ENCODE measurements around the gene DYNC1I1.
A peak's percentile ranks its signal among the peaks of the same experiment; 100 is the strongest.
"Not testable (repeated sequence)": the region's sequence is repeated elsewhere in the genome, so short reads cannot be mapped to it uniquely, and the experiment has no call there.

Gene DYNC1I1

DNA sequence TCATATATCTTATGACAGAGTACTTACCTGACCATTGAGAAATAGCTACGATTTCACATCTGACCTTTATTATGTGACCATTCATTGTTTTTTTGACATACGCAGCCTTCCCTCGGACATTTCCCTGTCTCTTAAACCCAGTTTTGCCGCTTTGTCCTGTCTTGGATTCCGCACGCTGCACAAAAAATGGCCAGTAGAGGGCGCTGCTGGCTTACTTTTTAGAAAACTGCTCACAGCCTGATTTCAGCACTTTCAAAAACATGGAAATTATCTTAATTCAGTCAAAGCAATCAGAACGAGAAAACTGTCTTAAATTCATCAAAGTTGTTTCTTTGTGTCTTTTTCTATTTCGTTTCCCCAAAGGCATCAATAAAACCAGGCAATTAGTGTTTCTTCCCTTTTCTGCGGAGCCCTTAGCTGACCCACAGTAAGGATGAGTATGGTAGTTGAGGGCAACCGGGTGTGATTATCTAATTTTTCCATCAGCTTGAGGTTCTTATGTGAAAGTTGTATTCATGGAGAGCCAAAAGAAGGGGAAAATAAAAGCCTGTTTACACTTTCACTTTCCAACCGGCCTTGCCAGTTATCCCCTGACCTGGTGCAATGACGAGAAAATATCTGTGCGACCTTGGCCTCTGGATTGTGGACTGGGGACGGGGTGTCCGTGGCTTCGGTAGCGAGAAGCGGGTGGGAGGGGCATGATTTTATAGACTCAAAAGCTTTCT, 144.4 kb downstream of the DYNC1I1 start:
- peak; percentile 84 to 85 for DNase-seq

DNA sequence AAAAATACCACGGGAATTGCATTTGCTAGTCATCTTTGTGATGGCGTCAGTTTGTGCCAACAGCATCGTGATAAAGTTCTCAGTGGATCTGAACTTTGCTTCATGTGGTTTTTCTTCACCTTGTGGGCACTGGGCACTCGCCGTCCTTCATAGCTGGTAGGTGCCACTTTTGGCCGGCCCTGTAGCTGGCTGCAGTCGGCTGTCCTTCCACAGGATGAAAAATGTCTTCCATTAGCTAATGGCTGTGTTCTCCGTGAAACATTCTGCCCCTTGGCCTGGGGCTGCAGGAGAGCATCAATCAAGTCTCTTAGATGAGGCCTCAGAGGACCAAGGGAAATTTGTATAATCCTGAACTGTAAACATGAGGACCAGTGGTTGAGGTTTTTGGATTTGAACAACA, 145.3 kb downstream of the DYNC1I1 start:
- DNase-seq, result no peak

DNA sequence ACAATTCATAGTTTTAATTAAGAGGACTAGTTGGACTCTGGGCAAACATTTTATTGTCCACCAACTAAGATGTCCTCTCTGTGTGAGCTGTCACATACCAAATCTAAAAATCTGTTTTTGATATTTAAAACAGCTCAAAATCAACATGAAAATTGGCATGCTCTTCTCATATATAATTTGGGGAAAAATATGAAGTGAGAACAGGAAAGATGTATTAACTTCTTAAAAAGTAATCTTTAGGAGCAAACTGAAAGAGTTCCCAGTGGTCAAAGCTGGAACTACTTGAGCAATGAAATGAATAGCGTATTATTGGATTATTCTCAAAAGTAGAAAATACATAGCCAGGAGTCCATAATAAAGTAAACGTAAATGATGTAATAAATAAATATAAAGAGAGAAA, 147.2 kb downstream of the DYNC1I1 start:
- no peak for DNase-seq

DNA sequence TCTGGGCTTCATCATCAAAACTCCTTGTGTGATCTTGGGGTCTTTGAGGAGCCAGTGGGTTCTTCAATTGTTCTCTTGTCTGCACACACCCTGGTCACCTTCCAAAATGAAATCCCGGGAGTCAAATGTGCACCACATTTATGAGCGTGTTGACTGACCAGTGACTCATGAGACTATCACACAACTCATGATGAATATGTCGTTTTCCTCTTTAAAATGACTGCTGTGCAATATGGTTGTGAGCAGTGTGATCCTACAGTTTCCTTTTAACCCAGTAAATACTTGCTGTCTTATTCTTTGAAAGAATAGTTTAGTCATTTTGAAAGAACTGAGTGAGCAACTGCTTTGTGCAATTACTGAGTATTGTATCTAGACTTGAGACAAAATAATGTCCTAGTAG, 149.2 kb downstream of the DYNC1I1 start:
- no peak for DNase-seq

DNA sequence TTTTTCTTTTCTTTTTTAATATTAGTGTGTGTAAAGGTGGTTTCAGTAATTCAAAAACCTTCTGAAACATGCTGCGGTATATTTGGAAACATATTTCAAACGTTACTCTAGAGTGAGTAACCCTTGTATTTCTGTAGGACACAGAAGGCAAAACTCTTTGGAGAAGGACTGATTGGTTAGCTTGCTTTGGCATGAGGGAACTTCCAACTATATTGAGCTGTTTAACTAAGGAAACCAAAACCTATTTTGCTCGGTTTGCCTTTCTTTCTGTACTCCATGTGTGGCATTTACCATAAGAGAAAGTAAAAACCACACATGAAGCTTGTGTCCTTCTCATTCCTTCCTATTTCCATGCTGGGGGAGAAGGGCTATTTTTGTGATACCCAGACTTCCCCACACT, 149.8 kb downstream of the DYNC1I1 start:
- DNase-seq, result no peak

DNA sequence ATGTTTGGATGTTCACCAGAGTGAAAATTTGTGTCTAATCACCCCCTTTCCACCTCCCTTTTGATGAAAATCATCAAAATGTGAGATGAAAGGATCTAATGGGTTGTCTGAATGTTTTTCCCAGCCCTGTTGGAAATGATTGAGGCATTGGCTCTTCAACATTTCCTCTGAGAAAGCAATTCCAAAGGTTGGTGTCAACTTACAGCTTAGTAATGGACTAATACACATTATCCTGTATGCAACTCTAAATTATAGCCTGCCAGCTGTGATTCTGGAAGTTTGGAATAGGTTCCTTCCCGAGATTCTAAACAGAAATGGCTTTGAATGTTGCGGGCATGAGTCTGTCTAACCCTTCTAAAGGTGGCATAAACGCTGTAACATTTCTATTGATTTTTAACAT, 152.9 kb downstream of the DYNC1I1 start:
- DNase-seq, result no peak

DNA sequence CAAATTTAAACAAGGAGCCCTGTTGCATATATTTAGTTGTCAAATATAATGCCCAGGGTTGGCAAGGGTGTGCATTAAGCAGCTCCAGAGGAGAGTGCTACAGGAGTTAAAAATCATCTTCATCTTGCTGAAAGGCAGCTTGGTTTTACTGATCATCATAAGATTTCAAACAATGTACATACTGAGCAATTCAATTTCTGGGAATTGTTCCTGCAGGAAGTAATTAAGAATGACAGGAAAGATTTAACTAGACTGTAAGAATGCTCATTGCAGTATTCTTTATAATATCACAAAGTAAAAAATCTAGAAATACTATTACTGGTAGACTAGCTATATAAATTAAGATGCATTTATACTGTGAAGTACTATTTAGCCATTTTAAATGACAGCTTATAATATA, 153.6 kb downstream of the DYNC1I1 start:
- no peak for DNase-seq

DNA sequence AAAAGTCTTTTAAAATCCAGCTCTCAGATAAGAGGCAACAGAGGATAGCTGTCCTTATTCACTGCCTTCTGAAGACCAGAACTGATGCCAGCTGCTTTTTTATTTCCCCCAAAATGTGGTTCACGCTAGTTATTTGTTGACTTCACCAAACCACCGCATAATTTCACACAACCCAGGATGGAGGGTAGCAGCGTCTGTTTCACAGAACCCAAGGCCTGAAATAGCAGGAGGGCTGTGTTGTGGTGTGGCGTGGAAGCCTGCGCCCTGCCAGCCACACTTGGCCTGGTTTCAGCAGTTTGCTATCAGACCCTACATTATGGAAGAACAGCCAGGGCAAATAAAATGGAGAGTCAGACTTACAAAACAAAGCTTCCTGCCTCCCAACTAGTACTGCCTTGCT, 155.4 kb downstream of the DYNC1I1 start:
- no peak for DNase-seq

DNA sequence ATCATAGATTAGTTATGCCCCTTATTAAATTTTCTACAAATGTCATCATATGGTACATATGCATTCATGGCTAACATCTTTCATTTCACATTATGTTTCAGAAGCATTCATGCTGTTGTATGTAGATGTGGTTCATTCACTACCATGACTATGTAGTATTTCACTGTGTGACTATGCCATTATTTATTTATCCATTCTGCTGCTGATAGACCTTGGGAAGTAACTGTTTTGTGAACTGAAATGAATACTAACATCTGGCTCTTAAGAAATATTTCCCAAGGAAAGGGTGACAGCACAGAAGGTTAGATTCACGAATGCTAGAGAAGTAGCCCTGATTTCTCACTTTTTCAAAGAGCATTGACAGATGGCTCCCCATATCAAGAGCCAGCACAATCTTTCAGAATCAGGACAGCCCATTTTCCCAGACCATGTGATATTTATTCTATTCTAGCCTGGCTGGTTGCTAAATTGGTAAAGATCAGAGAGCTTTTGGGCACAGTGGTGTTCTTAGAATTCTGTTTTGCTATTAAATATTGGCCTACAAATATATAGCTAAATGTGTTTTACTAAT, 157.4 kb downstream of the DYNC1I1 start:
- DNase-seq, result no peak

DNA sequence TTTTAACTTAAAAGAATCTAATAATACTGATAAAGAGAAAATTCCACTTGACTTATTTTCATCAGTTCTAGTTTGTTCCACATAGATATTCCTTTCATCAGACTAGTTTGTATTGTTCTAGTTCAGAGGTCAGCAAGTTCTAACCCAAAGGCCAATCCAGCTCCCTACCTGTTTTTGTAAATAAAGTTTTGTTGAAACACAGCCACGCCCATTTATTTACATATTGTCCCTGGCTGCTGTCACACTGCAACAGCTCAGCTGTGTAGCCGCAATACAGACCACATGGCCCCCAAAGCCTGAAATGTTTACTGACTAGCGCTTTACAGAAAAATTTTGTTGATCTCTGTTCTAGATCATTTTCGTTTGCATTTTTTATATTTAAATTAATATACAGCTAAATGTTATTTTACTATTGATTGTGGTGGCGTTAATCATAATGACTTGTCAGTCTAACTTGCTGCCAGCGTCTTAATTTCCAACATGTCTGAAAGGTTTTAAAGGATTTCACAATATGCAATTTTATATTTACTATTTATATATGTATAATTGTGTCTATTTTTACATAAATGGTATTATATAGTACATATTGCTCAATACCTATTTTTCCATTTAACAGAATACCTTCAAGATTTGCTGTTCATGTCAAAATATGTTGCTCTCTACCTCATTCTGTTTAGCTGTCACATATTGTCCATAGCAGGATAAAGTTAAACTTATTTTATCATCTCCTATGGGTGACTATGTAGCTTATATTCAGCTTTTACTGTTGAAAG, 159.3 kb downstream of the DYNC1I1 start:
- DNase-seq, result no peak

DNA sequence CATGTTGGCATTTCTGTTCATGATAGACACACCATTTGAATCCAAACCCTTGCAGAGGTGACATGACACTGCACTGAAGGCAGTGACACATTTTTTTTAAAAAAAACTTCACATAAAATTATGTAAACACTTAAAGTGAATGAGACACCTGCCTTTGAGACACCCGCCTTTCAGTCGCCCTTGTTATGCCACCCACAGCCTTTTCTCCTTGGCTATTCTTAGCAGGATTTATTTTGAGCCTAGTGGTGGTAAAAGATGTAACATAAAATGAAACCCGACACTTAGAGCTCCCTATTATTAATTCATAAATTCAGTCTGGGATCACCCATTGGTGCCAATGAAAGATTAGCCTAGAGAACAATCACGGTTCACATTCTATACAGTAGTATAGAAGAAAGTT, 161.3 kb downstream of the DYNC1I1 start:
- DNase-seq, result no peak

DNA sequence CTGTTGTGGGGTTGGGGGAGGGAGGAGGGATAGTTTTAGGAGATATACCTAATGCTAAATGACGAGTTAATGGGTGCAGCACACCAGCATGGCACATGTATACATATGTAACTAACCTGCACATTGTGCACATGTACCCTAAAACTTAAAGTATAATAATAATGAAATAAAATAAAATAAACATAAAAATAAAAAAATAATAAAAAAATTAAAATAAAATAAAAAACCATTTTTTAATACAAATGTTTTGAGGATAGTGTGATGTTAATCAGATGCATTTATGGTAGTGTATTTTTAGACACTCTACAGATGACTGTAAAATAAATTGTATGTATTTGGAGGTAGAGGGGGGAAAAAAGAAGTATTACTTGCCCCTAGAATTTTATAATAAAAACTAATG, 172.5 kb downstream of the DYNC1I1 start:
- not testable (repeated sequence) for DNase-seq

DNA sequence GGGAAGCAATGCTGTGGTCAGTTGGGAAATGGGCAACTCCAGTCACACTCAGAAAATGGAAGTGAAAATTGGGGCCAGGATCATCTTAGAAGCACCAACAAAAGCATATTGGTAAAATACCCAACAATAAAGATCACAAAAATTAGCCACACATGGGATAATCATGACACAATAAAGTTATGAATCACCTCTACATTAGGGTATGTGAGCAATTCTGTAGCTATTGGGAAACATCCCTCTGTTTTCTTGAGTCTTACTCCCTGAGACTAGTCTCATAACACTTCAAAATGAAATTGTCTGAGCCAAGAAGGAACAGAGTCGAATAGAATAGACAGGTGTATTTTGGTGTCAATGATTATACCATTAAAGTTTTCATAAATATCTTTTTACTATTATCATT, 178.3 kb downstream of the DYNC1I1 start:
- no peak for DNase-seq

DNA sequence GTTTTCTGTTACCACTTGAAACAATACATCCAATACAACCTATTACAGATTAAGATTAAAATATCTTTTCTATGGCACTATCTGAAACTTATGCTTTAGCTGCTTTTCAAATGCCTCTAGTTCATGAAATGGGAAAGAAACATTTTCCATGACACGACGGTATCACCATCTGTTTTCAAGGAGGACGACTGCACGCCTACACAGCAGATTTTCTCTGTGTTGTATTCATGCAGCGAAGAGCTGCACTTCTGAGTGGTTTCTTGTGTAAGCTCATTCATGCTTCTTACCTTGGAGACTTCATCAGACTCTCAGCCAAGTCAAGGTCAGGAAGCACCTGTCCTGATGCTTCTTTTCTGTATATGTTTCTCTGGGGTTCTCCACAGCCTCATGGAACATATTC, 179.2 kb downstream of the DYNC1I1 start:
- no peak for DNase-seq

DNA sequence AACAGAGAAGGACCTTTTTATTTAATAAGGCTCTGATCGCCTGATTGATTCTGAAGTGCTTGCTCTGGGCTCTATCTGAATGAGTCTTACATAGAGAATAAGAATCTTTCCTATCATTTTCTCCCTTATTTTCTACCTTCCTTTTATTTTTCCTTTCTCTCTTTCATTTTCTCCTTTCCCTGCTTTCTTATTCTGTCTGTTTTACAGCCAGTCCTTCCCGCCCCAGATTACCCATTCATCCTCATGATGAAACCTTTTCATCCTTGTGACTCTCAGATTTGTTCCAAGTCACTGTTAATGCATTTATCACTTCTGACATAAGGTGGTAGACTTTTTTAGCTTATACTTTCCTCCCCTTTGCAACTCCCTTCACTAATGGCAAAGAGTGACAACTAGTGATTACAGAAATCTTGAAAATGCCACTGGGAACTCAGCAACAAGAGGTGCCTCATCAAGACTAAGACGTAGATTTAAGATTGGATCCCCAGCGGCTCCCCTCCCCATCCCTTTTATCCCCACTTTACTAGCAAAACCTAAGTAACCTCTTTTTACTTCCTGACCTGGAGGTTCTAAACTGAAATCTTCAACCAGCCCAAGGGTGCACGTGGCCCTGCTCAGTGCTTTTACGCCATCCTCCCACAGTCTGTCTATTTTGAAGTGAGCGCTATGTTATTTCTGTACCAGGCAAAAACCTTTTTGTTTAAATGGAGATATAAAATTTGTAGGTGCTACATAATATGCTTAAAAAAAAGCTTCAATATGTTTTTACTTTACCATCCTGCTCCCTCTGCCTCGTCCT, 179.8 kb downstream of the DYNC1I1 start:
- DNase-seq, result no peak

DNA sequence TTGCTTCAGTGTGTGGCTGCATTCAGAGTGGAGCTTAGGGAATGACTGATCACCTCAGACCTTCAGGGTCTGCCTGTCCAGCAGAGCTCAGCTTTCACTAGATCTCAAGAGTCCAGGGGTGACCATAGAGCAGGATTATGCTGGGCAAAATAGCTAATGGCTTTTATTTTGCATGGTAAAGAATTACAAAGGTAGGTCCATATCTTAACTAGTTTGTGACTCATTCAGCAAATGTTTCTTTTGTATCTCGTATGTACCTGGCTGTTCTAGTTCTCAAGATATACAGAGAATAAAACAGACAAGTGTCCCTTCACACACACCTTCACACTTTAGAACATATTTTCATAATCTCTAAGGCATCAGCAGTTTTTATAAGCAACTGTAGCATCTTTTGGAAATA, 180.5 kb downstream of the DYNC1I1 start:
- no peak for DNase-seq

DNA sequence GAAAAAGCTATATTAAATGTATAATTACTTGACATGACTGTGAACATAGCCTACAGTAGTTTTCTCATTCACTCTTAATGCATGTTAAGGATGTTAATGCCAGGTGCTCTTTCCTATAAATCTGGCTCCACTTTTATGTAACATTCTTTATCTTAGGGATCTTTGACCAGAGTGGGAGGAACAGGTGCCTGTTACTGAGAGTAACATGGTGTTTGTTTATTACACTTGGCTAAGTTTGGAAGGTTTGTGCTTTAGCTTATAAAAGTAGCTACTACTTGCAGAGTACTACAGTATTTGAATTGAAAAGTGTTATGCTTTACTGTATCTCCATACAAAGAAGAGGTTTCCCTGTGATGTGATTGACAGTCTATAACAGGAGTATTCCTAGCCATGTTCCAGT, 183.4 kb downstream of the DYNC1I1 start:
- DNase-seq, result no peak

DNA sequence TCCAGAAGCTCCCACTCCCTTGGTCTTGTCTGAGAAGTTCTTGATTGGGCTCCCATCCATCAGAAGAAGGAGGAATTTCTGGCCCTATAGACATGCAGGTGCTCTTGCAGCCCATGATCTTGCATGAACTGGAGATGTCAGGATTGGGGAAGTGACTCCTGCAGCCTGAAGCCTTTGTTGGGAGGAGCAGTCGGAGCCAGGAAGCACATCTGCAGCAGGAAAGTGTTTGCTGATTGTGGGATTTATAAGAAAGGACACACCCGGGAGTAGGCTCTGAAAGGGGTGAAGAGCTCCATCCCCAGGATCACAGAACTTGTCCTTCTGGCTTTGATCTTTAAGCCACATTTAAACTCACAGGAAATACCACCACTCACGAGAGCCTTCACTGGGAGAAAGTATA, 185.2 kb downstream of the DYNC1I1 start:
- DNase-seq, result no peak

DNA sequence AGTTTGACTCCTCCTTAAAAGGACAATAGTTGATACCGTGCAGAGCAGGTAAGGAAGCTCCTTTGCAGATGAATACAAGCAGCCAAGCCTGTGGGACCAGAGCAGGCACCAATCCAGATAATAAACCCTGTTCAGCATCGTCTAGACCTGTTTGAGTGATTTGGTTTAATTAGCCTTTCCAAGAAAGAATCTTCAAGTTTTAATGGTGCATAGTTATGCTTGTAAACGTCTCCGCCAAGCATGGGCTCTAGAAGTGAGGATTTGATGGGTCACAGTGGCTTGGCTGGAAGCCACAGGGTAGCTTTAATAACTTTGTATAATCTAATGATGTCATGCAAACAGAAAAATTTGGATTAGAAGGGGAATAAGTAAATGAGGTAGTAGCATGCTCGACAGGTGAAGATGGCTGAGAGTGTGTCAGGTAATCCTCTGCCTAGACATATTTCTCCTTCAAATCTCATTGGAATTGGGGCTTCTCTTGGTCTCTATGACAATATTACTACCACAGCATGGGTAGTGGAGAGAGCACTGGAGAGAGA, 188.4 kb downstream of the DYNC1I1 start:
- no peak for DNase-seq

DNA sequence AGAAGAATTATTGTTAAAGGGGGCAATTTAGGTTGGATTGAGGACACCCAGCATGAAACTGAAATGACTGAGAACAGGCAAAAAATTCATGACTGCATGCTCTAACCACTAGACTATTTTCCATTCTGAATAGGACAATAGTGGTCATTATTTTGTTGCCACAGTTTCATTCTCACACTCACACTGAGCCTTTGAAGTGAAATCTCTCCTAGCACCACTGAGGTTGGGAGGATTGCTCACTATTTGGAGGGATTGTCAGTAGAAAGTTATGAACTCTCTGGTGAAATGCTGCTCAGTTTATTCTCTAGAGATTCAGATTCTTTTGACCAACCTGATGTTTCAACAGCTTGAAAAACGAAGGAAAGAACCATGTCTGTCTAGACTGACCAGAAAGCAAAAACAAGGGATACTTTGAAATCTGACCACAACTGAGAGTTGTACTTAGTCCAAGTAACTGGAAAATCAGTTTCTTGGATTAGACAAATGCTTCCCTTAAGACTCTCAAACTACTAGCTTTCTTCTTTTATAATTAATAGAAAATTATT, 191.2 kb downstream of the DYNC1I1 start:
- DNase-seq, result no peak

DNA sequence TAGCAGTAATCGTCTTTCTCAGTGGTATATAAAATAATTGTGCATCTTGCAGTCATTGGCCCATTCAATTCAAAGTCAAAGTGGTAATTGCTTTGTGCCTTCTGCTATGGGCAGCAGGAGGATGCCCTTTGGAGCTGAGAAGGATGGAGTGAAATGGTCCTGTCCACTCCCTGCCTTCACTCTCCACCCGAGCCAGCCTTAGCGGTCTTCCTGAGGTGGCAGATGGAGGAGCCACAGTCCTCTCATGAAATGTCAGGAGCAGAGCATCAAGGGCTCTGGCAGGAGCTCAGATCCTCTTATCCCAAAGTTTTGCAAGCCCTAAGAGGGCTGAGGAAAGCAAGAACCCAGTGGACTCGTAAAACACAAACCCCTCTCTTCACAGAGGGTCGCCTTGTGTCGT, 199.4 kb downstream of the DYNC1I1 start:
- DNase-seq, result no peak

DNA sequence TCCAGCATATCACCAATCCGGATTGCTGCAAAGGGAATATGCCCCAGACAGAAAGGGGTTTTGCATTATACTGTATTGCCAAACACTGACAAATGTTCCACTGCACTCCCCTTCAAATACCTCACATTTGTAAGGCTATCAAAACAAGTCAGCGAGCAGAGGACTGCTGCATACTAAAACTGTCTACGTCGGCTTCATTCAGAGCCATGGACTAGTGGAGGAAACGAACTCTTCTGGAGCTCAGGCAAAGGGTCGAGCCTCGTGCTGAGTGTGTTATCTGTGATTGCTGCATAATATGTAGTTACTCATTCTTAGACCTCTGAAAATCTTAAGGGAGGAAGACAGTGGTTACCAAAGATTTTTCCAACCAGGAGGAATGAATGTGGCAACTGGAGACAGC, 200.2 kb downstream of the DYNC1I1 start:
- DNase-seq, result no peak

DNA sequence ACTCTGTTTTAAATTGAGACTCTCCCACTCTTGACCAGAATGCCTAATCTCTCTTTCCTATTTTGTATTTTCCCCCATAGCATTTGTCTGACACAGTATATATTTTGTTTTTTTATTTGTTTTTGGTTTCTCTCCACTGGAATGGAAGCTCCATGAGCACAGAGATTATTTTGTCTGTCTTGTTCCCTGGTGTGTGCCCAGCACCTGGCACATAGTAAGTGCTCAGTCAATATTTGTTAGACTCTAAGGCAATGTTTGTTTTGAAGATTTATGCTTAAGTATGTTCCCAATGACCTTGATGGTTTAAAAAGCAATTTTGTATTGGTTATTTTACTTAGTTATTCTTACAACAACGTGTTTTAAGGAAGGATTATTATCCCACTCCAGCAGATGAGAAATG, 201.8 kb downstream of the DYNC1I1 start:
- no peak for DNase-seq

All from activated CD4-positive, alpha-beta T cell treated with anti-CD3 and anti-CD28 coated beads, Interleukin-2, amount 50 U/mL, for 48 hours (primary cell).